22Rv1 (cell line): ENCODE data around the gene DNAJC4.
A peak's percentile ranks its signal among the peaks of the same experiment; 100 is the strongest.

Experiments
- H3K27ac ChIP-seq: fragments of 450-650 bp; 2 replicates; pipeline ENCODE4 v1.5.1; 2017
- CTCF ChIP-seq: fragments of 450-650 bp; IDR thresholded peaks from 2 replicates; pipeline ENCODE4 v1.5.1; 2017; ENCODE audit warnings: mild to moderate bottlenecking
- ZFX ChIP-seq: fragments of 450-650 bp; IDR thresholded peaks from 2 replicates; pipeline ENCODE4 v1.6.1; 2017; ENCODE audit warnings: antibody characterized with exemption, borderline replicate concordance

The DNAJC4 gene

DNA sequence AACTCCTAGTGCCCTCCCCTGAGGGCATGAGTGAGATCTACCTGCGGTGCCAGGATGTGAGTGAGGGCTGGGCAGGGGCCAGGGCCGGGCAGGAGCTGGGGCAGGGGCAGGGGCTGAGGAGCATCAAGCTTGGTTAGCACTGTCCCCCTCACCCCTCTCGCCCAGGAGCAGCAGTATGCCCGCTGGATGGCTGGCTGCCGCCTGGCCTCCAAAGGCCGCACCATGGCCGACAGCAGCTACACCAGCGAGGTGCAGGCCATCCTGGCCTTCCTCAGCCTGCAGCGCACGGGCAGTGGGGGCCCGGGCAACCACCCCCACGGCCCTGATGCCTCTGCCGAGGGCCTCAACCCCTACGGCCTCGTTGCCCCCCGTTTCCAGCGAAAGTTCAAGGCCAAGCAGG lies 10.1 kb upstream of the DNAJC4 start:
- no peak for TF ChIP-seq CTCF
- no peak for TF ChIP-seq ZFX
- peak overlapping the region; percentile 95 for H3K27ac ChIP-seq

DNA sequence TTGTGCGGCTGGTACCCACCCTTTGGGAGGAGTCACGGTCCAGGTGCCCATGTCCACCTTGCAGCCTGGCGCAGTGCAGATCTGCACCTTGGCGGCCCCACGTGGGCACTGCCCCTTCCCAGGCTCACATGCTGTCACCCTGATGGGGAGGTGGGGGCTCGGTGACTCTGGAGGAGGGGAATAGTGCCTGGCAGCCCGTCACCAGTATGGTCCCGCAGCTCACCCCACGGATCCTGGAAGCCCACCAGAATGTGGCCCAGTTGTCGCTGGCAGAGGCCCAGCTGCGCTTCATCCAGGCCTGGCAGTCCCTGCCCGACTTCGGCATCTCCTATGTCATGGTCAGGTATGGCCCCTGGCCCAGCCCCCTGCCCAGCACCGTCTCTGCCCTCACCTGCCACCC lies 9.6 kb upstream of the DNAJC4 start:
- TF ChIP-seq CTCF (no peak), ZFX (no peak)

GRCh38 chr11:64222651-64223000 lies 7.7 kb upstream of the DNAJC4 start:
- H3K27ac ChIP-seq = peak overlapping the region; percentile 95
- no peak for TF ChIP-seq ZFX
- TF ChIP-seq CTCF = no peak

More for the DNA sequence above, 9.6 kb upstream of the DNAJC4 start:
- peak overlapping the region; percentile 95 for H3K27ac ChIP-seq

- H3K27ac ChIP-seq = peak overlapping the region; percentile 95
- no peak for TF ChIP-seq ZFX
- TF ChIP-seq CTCF = no peak
Observed at GRCh38 chr11:64223001-64223651, 7.2 kb upstream of the DNAJC4 start.

GRCh38 chr11:64224151-64224890 lies 6.0 kb upstream of the DNAJC4 start:
- peak overlapping the region; percentile 95 for H3K27ac ChIP-seq
- TF ChIP-seq ZFX (no peak), CTCF (no peak)

DNA sequence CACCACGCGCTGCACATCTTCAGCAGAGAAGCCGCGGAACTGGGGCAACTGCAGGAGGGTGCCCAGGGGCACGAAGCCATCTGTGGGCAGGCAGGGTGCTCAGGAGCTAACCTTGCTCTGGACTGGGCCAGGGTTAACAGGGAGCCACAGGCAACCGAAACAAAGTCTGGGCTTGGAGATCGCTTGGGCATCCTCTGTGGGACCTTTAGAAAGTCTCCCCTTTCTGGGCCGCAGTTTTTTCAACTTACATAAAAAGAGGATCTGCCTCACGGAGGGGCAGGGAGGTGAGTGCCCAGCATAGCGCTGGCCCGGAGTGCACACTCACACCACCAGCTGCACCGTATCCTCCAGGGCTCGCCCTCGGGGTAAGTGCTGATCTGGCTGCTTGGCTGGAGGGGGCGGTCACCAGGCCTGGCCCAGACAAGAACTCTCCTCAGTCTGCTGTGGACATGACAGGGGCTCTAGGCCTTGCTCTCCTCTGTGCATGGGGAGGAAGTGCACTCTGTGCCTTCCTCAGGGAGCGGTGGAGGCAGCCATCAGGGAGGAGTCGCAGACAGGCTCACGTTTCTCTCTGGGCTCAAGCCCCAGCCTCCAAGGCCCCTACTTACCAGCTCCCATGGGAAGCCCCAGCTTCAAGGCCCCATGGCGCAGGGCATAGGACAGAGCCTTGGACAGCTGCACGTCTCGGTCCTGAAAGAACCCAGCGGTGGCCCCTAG lies 5.3 kb upstream of the DNAJC4 start:
- H3K27ac ChIP-seq = peak overlapping the region; percentile 95
- no peak for TF ChIP-seq ZFX
- no peak for TF ChIP-seq CTCF
